ENCODE measurements around the gene FGF8.

The FGF8 gene

DNA sequence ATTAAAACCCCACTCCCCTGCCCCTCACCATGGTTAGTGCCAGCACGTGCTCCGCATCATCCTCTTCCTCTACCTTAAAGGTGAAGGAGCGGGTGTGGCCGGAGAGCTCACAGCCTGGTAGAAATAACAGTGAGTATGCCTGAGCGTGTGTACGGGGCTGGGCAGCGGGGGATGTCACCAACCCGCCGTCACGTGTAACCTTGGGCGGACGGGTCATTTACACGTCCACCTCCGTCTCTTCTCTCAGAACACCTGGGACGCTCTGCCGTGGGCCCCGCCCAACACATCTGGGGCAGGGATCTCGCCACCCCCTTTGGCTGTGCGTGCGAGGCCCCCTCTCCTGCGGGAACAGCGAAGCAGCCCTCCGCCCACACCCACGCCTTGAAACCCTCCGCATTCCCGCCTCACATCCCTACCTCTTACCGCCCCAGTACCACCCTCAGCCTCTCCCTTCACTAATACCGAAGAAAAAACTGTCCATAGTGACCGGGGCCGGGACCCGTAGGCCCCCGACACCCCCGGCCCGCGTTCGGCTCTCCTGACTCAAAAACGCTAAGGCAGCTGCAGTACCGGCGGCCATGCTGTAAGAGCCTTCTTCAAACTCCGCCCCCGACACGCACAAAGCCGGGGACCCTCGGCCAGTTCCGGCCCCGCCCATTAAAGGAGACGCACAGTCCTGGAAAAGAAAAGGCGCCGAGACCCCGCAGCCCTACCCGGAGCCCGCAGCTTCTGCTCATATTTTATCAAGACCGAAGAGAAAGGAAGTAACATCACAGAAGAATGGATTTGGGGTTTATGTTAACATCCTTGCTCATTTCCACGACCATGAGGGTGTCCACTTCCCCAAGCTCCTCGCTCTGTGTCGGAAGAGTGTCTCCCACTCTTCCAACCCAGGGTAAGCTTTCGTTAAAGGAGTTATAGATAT, 7.2 kb upstream of the FGF8 start, which contains the start of gene NPM3:
Gene NPM3 (minus strand): TSS at position 636 of the 925 bp plus-strand sequence. CDS start 56 bp downstream, at position 580.
- in situ Hi-C loops (cut with MboI; ENCODE audit: low pct_unique_long_range_greater_than_20kb, low sequenced_read_pairs): no loop called here
- DNase-seq: peak; percentile 84

DNA sequence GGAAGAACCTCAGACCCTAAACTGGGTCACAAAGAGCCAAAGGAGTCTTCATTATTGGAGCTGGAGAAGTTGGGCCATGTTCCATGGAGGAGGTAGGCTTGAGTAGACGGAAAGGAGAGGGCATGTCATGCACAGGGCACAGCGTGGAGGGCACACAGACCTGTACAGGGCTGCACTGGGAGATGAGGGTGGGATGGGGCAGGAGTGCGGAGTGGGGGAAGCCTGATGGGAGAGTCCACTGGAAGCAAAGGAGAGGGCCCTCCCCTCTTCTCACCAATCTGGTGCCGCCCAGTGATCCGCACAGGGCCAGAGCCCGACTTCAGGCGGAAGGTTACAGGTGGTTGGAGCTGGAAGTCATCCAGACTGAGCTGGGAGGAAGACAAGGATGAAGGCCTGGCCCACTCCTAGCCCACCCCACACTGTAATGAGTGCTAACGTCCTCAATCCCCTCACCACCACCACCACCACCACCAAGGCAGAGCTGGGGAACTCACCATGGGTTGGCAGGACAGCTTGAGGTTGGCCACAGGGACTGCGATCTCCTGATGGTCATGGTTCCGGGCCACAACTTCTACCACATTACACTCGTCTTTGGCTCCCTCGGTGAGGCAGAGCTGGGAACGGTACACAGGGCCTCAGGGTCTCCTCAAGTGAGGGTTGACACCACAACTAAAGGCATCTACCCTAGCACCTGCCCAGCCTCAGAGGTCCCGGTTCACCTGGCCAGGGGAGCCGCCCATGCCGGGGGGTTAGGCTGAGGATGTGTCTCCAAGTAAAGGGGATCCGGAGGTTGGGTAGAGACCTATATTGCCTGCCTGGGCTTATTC, 6.3 kb upstream of the FGF8 start:
- in situ Hi-C loops (cut with MboI; ENCODE audit: low pct_unique_long_range_greater_than_20kb, low sequenced_read_pairs): no loop called here
- no peak for DNase-seq

DNA sequence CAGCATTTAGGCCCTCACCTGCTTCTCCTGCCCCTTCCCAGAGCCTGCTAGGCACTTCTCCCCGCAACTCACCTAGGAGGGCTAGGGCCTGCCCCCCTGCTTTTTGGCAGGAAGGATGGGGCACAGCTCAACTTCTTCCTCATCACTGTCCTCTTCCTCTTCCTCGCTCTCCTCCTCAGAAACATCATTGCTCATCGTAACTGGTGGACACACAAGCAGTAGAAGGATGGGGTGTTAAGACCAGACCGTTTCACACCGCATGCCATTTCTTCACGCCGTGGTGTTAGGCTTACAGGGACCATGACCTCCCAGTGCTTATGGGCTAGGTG, 5.7 kb upstream of the FGF8 start:
- DNase-seq: no peak
- in situ Hi-C loops (cut with MboI; ENCODE audit: low pct_unique_long_range_greater_than_20kb, low sequenced_read_pairs): no loop called here

DNA sequence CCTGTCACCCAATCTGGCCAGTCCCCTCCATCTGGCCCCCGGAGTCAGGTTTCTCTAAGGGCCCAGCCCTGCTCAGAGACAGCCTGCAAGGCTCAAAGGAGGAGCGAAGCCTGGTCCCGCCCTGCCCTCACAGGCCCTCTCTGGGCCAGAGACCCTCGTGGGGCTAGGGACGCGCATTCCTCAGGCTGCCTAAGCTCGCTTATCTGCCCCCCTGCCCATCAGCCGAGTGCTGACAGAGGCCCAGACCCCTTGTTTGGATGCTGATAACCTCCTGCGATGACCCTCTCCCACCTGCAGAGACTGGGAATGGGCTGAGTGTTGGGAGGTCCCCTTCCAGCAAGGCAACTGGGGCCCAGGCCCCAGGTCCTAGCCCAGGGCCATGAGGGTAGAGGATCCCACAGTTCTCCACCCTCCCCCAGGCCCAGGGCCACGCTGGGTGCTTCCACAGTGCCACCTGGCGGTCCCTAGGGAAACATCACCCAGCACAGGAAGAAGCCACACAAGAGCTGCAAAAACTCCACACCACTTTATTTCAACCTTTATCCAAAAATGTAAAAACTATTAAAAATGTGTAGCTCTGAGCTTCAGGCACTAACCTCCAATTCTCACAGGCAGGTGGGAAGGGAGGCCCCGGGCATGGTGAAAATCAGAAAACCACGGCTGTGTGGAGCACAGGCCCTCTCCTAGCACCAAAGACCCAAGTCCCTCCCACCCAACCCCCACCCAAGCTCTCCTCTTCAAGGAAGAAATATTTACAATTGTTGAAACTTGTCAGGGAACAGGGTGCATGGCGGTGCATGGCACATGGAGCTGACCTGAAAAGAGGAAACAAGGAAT, 5.1 kb upstream of the FGF8 start:
- in situ Hi-C loops (cut with MboI; ENCODE audit: low pct_unique_long_range_greater_than_20kb, low sequenced_read_pairs): no loop called here
- DNase-seq: peak; percentile 76

DNA sequence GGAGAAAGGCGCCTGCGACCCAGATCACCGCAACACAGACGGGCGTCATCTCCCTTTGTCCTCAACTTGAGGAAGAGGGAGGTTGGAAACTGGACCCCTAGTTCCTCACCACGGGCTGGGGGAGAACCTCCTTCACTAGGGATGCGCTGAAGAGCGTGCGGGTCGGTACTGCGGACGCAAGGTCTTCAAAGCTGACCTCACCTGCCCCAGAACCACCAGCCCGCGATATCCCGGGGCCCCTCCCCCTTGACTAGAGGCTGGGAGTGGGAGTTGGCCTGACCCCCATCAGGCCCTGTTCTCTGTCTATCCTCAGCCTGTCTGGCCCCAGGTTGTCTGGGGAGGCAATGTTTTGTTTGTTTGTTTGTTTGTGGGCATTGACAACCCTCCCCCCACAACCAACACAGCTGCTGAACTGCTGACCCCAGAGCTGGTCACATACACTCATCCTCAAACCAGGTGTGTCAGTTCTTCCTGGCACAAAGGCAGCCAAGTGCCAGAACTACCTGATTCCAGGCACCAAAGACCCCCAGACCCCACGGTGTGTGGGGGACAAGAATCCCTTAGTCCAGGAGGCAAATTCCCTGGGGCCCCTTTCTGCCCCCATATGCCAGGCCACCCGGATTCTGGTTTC, 4.4 kb upstream of the FGF8 start:
- no peak for DNase-seq
- in situ Hi-C loops (cut with MboI; ENCODE audit: low pct_unique_long_range_greater_than_20kb, low sequenced_read_pairs): no loop called here

DNA sequence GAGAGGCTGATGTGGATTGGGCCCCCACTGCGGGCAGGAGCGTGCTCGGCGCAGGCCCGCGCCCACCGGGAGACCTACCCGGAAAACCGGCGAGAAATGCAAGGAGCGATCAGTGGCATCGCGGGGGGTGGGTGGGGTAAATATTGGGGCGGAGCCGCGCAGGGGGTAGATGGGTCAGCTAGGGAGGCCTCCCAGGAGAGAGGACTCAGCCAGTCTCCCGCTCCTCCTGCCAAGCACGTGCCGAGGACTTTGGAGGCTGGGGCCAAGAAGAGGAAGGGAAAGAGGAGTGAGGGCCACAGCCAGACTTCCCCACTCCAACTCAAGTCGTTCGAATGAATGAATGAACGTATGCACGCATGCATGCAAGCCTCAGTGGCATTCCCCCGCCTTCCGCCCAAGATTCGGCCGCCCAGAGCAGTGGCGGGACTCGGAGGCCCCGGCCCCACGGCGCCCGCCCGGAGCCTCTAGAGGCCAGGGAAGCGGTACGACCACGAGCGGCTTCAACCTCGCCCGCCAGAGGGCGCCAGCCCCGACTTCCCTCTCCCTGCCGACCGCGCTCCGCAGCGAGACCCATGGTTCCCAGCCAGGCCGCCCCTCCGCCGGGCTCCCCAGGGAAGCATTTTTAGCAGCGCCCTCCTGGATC, 3.8 kb upstream of the FGF8 start:
- in situ Hi-C loops (cut with MboI; ENCODE audit: low pct_unique_long_range_greater_than_20kb, low sequenced_read_pairs): no loop called here
- peak; percentile 86 for DNase-seq

DNA sequence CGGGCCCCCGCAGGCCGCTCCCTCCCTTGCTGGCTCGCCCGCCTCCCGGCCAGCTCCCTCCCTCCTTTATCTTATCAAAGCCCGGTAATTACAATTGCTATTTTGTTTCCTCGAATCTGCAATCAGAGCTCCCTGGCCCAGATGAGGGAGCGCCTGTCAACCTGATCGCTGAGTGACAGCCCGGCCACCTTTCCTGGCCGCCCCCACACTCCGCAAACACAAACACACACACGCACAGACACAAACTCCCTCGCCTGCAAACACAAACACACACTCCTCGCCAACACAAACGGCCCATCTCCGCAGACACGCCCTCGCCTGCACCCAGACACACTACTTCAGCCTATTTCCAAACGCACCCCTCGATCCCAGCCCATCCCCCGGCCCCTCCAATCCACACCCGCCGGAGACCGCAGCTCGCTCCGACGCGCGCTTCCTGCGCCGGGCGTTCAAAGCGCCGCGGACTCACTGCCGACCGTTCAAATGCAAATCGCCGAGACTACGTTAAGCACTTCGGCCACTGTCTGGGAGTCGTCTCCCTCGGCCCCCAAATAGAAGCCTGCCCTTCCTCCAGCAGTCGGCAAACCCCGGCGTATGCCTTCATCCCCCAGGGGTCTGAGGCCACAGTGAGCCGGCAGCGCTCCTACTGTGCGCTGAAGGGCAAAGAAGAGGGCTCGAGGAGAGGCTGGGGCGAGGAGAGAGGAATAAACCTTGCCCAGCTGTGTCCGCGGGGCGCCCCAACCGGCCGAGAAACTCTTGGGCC, 3.0 kb upstream of the FGF8 start:
- in situ Hi-C loops (cut with MboI; ENCODE audit: low pct_unique_long_range_greater_than_20kb, low sequenced_read_pairs): no loop called here
- DNase-seq: no peak

DNA sequence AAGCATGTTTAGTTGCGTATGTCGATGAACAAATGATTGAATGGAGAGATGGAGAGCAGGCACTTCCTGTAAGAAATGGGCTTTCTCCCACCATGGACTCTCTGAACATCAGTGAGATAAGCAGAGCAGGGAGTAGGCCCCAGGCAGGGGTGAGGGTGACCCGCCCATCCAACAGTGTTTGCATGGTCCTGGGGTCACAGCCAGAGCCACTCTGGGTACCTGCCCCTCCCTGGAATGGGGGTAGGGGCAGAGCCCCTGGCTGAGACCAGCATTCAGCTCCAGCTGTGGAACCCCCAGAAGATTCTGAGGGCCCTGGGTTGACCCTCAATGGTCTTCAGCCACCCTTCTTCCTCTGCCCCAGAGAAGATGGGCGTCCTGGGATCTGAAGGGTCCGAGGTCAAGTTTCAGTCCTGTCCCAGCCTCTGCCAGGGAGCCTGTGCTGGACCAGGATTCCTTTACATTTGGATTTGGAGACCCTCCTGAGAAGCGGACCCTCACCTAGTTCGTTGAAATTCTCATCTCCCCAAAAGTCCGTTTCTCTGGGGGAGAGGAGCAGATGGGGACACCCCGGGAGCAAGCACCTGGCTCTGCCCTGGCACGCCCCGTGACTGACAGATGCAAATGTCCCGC, 2.4 kb upstream of the FGF8 start:
- no peak for DNase-seq
- in situ Hi-C loops (cut with MboI; ENCODE audit: low pct_unique_long_range_greater_than_20kb, low sequenced_read_pairs): no loop called here

DNA sequence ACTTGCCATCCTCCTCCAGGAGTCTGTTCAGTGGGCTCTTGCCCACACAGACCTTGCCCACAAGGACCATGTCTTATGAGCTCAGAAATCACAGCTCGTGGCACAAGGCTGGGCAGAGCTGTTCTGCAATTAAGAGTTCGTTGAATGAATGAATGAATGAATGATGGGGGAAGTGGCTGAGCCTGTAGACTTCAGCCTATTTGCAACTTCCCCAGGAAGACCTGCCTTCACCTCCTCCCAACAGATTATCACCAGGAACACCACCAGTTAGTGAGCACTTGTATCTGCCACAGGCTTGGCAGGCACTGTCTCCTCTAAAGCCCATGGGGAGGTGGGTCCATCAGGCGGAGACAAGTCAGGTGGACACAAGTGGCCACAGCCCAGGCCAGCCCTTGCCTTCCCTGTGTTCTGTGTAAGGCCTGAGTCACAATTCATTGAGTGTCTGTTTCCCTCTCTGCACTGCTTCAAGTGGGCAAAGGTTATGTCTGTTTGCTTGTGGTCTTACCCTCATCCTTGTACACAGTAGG, 1.8 kb upstream of the FGF8 start:
- in situ Hi-C loops (cut with MboI; ENCODE audit: low pct_unique_long_range_greater_than_20kb, low sequenced_read_pairs): no loop called here
- DNase-seq: no peak

DNA sequence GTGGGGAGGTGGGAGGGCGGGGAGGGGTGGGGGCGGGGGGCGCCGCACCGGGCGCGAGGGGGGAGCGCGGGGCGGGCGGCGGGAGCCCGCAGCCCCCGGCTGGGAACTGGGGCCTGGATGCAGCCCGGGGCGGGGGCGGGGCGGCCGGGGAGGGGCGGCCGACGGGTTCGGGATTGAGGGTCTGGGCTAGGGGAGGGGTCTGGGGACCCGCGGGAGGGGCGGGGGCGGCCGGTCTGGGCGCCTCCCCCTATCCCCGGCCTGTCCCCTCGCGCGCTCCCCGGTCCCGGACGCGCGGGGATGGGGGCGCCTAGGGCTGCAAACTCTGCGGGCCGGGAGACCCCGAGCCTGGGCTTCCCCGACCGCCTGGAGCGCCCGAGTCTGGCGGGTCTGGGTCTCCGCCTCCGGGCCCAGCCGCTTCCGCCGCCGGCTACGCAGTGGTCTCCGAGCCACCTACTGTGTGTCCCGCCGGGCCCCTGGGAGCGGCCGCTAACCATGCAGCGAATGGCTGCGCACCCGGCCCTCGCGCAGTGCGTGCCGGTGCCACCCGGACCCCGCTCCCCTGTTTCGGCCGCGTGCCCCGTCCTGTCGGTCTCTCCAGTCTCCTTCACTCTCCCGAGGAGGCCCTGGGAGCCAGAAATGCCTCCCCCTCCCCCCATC, 375 bp upstream of the FGF8 start:
- DNase-seq: no peak
- in situ Hi-C loops (cut with MboI; ENCODE audit: low pct_unique_long_range_greater_than_20kb, low sequenced_read_pairs): no loop called here

DNA sequence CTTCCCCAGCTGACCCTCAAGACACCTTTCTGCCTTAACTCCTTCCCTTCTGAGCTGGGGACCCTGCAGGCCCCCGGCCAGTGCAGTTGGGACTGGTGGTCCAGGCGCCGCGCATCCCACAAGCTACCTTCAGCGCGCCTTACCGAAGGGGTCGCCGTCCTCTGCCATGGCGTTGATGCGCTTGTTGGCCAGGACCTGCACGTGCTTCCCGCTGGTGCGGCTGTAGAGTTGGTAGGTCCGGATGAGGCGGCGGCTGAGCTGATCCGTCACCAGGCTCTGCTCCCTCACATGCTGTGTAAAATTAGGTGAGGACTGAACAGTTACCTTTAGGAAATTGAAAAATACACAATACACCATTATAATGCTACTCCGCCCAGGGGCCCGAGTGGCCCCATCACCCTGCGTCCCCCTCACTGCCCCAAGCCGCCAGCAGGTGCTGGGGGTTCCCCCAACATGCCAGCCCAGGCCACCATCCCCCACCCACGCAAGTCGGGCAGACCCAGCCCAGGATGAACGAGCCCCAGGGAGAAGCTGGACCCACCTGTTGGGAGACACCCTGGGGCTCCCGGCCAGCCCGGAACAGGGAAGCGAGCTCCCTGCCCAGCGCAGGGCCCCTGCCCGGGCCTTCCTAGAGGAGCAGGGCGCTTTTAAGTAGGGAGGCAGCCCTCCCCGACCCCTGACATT, 1.2 kb downstream of the FGF8 start:
- in situ Hi-C loops (cut with MboI; ENCODE audit: low pct_unique_long_range_greater_than_20kb, low sequenced_read_pairs): loop anchor here (25.0 kb wide), 1 partner anchor 562 kb away; no protein-coding TSS in a partner anchor
- no peak for DNase-seq

DNA sequence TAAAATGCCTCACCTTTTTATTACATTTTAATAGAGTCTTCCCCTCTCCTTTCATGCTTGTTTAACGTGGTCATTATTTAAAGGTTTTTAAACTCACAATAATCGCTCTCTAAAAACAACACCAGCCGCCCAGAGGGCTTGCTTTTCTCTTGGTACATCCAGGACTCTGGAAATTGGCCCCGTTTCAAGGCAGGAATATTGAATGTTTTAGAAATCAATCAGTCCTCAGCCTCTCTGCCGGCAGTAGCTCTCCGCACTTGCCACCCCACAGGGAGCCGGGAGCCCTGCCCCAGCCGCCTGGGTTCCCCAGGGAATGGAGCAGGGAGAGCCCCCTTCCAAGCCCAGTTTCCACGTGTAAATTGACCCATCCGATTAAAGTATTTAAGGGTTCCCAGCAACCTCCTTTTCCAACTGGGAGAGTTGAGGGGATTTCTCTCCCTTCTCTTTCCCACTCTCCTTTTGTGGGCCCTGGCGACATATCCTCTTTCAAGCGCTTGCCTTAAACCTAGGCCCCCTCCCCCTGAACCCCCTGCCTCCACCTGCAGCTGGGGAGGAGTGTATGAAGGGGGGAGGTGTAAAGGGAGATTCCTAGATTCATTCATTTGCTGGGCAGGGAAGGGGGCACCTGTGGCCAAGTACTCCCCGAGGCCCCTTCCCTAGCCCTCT, 1.9 kb downstream of the FGF8 start:
- in situ Hi-C loops (cut with MboI; ENCODE audit: low pct_unique_long_range_greater_than_20kb, low sequenced_read_pairs): loop anchor here (25.0 kb wide), 1 partner anchor 562 kb away; no protein-coding TSS in a partner anchor
- DNase-seq: no peak

DNA sequence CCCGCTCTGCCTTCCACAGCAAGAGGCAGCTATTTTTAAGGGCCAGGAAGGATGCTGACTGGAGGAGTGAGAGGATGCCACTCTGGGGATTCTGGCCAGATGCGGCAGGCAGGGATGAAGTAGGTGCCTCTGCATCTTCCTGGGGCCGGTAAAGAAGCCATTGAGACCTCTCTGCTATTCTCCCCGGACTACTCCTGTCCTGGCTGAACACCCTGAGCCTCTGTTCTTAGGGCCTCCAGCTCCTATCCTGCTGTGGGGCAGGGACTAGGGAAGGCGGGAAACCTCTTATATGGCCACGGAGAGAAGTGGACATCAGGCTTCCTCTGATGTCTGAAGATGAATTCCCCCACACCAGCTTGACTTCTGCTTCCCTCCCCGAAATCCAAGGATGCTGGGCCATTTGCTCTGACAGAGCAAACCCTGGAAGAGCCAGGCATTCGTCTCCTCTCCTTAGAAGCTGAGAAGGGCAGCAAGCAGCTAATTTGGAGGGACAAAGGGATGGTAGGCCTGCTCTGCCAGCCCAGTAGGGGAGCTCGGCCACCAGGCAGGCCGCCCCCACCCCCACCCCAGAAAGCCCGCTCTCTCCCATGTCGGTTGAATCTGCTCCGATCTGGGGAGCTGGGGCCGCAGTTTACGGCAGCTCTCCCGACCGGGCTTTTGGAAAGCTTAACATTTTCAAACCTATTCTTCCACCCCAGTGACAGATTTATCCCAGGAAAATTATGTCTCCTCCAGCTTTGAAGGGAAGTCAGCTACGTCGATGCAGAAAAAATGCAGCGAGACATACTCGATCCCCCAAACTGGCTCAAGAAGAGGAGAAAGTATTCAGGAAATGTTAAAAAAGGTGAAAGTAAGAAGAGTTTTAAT, 2.8 kb downstream of the FGF8 start:
- in situ Hi-C loops (cut with MboI; ENCODE audit: low pct_unique_long_range_greater_than_20kb, low sequenced_read_pairs): loop anchor here (25.0 kb wide), 1 partner anchor 561 kb away; no protein-coding TSS in a partner anchor
- no peak for DNase-seq

DNA sequence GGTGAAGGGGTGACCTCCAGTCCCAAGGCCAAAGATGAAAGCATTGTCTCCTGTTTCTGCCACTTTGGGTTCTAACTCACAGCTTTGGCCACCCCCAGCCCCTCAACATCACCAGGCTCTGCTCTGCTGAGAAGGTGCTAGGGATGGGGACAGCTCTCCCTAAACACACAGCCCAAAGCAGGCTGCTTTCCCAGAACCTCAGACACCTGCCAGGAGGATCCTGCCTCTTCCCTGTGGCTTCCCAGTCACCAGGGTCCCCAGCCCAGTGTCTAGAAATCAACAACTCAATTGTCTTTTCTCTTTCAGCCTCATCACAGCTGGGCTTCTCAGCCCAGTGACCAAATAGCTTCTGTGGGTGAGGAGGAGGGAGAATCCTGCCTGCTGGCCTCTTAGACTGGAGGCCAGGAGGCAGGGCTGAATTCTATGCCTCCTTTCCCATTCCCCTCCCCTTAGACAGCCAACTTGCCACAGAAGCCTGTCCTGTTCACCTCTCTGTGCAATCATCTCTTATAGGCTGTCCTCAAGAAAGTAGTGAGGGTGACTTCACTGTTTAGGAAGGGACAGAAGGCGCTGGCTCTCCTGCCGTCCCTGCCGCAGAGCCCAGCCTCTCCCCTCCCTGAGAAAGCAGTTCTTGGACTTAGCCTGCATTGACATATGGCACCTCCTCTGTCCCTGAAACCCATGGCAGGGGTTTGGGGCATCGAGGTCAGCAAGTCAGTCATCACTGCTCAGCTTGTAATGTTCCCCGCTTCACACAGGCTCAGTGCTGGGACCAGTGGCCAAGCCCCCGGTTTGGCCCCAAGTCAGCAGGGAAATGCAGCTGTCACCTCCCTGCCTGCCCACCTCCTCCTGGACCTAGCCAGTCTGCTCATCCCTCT, 3.7 kb downstream of the FGF8 start:
- DNase-seq: no peak
- in situ Hi-C loops (cut with MboI; ENCODE audit: low pct_unique_long_range_greater_than_20kb, low sequenced_read_pairs): loop anchor here (25.0 kb wide), 1 partner anchor 560 kb away; no protein-coding TSS in a partner anchor

All from KBM-7 (cell line).